NCI-H1048 (cell line): ENCODE measurements around the gene POLR3E.

Experiments used
- DNase-seq: peaks from one replicate; lab custom pipeline; 2025; lab: John Stamatoyannopoulos, UW

The POLR3E gene

GRCh38 chr16:22297114-22297870 lies at the start of gene POLR3E:
Gene POLR3E (plus strand): TSS chr16:22297409. CDS start chr16:22302969, 5,560 bp downstream.
- DNase-seq: peak; percentile 75

- no peak for DNase-seq
Measured at GRCh38 chr16:22250522-22250921, 46.7 kb upstream of the POLR3E start.

- DNase-seq: no peak
Measured at GRCh38 chr16:22252317-22252716, 44.9 kb upstream of the POLR3E start.

- DNase-seq: no peak
Measured at GRCh38 chr16:22253272-22253671, 43.9 kb upstream of the POLR3E start.

- DNase-seq: no peak
Measured at GRCh38 chr16:22255335-22255734, 41.9 kb upstream of the POLR3E start.

- no peak for DNase-seq
Measured at GRCh38 chr16:22257440-22257839, 39.8 kb upstream of the POLR3E start.

GRCh38 chr16:22260490-22260889 lies 36.7 kb upstream of the POLR3E start:
- no peak for DNase-seq

GRCh38 chr16:22262460-22262859 lies 34.7 kb upstream of the POLR3E start:
- no peak for DNase-seq

- no peak for DNase-seq
Measured at GRCh38 chr16:22264786-22265185, 32.4 kb upstream of the POLR3E start.

- DNase-seq: no peak
Measured at GRCh38 chr16:22265351-22265750, 31.9 kb upstream of the POLR3E start.

- no peak for DNase-seq
Measured at GRCh38 chr16:22266546-22266945, 30.7 kb upstream of the POLR3E start.

GRCh38 chr16:22267764-22268163 lies 29.4 kb upstream of the POLR3E start:
- no peak for DNase-seq

- DNase-seq: no peak
Measured at GRCh38 chr16:22270525-22270924, 26.7 kb upstream of the POLR3E start.

GRCh38 chr16:22272870-22273650 lies 24.1 kb upstream of the POLR3E start:
- no peak for DNase-seq

GRCh38 chr16:22274916-22275315 lies 22.3 kb upstream of the POLR3E start:
- DNase-seq: no peak

GRCh38 chr16:22278441-22279230 lies 18.6 kb upstream of the POLR3E start:
- DNase-seq: no peak

GRCh38 chr16:22282254-22282892 lies 14.8 kb upstream of the POLR3E start:
- DNase-seq: no peak

- DNase-seq: no peak
Measured at GRCh38 chr16:22284637-22285036, 12.6 kb upstream of the POLR3E start.

GRCh38 chr16:22285080-22285479 lies 12.1 kb upstream of the POLR3E start:
- DNase-seq: no peak

- DNase-seq: no peak
Measured at GRCh38 chr16:22291020-22291419, 6.2 kb upstream of the POLR3E start.

- no peak for DNase-seq
Measured at GRCh38 chr16:22291860-22292318, 5.3 kb upstream of the POLR3E start.

- DNase-seq: no peak
Measured at GRCh38 chr16:22292320-22292719, 4.9 kb upstream of the POLR3E start.
